ENCODE results near the gene SETDB1. TPM values are rescaled to one million over a fixed set of nuclear protein-coding genes. Genes with fewer than 3 reads are reported as not detected.

The SETDB1 gene
- total and polyA plus RNA-seq, 3 donors from 2014 or later, result 85.9 to 90.6 (median 89.5) TPM

DNA sequence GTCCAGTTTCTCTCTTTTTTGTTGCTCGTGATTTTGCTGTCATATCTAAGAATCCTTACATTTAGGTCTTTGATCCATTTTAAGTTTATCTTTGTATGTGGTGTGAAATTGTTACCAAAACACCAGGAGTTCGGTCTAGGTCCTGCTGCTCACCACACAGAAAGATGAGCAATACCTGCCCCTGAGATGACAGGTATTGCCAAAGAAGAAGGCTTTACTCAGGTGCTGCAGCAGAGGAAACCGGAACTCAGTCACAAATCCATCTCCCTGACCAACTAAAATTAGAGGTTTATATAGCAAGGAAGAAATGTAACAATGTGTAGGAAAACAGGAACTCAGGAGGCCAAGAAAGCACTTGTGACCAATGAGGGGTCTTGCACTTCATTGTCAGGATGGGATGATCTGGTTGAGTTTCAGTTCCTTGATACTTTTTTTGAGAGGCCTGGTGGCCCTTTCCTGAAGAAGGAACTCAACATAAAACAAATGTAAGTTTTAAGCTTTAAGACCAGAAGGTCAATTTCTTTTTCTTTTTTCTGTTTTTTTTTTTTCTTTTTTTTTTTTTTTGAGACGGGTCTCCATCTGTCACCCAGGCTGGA is 16.5 kb upstream of the SETDB1 start:
- intact Hi-C loops (cut with DNase I; ENCODE audit: low total_unique reads), result no loop called here
- no peaks in the 10 kb centered on the region for H3K27me3 ChIP-seq
- H3K4me3 ChIP-seq, result no peak overlapping the region
- no peaks in the 10 kb centered on the region for H3K4me1 ChIP-seq
- 83 to 95% methylated on average over 4 of the region's 4 CpGs for WGBS, 2 donors
- no peaks in the 10 kb centered on the region for H3K36me3 ChIP-seq (ENCODE audit: low read depth, missing control alignments)
- no peak for DNase-seq
- no peaks in the 10 kb centered on the region for H3K9me3 ChIP-seq
- H3K27ac ChIP-seq, result no peak overlapping the region
- TF ChIP-seq, protein P1, sequence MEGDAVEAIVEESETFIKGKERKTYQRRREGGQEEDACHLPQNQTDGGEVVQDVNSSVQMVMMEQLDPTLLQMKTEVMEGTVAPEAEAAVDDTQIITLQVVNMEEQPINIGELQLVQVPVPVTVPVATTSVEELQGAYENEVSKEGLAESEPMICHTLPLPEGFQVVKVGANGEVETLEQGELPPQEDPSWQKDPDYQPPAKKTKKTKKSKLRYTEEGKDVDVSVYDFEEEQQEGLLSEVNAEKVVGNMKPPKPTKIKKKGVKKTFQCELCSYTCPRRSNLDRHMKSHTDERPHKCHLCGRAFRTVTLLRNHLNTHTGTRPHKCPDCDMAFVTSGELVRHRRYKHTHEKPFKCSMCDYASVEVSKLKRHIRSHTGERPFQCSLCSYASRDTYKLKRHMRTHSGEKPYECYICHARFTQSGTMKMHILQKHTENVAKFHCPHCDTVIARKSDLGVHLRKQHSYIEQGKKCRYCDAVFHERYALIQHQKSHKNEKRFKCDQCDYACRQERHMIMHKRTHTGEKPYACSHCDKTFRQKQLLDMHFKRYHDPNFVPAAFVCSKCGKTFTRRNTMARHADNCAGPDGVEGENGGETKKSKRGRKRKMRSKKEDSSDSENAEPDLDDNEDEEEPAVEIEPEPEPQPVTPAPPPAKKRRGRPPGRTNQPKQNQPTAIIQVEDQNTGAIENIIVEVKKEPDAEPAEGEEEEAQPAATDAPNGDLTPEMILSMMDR (IDR thresholded peaks at IDR 0.05), result no peak
- no peak for TF ChIP-seq POLR2A (IDR thresholded peaks at IDR 0.05)

DNA sequence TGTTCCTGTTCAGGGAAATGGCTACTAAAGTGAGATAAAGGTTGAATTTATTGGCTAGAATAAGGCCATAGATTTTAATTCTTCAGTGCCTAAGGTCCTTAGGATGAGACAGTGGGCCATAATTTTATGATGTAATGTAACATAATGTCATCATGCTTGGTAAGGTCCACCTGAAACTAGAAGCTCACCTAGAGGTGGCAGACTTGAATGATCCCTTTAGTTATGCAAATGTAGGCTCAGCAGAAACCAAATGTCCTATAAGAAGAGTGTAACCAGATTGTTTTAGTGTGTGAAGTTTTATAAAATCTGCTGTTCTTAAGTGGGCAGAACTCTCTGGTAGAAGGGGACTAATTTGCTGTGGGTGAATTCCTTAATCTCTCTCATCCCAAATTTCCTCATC is 13.5 kb upstream of the SETDB1 start:
- Histone ChIP-seq H3K36me3 (ENCODE audit: low read depth, missing control alignments) (no peaks in the 10 kb centered on the region), H3K9me3 (no peaks in the 10 kb centered on the region), H3K4me3 (no peak overlapping the region), H3K27ac (no peak overlapping the region), H3K27me3 (no peaks in the 10 kb centered on the region), H3K4me1 (no peaks in the 10 kb centered on the region)
- DNase-seq, result no peak
- TF ChIP-seq, protein P1 (IDR thresholded peaks at IDR 0.05), result no peak
- no peak for TF ChIP-seq POLR2A (IDR thresholded peaks at IDR 0.05)
- intact Hi-C loops (cut with DNase I; ENCODE audit: low total_unique reads), result no loop called here

DNA sequence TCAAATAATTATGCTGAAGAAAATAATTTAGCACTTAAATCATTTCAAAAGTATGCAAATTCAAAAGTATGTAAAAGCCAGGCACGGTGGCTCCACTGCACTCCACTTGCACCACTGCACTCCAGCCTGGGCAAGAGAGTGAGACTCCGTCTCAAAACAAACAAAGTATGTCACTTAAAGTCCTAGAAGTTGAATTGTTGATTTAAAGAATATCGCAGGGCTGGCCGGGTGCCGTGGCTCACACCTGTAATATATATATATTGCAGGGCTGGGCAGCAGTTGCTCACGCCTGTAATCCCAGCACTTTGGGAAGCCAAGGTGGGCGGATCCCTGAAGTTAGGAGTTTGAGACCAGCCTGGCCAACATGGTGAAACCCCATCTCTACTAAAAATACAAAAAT is 8.8 kb upstream of the SETDB1 start:
- WGBS, 2 donors, result 87 to 91% methylated on average over 7 of the region's 7 CpGs

DNA sequence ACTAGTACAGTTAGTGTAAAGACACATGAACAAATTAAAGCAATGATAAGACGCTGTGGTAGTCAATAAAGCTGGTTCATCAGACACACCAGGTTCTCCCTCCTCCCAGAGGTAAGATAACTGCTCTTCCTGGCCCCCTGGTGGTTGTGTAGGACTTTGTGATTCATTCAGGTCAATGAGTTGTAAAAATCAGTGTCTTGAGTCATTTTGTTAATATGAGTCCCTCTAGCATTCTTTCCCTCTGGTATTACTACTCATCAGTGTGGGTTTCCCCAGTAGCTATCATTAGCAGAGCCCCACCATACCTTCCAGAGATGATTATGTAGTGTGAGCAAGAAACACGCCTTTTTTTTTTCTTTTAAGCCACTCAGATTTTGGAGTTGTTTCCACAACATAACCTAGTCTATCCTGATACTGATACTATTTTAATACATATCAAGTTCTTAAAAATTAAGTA is 3.6 kb upstream of the SETDB1 start:
- intact Hi-C loops (cut with DNase I; ENCODE audit: low total_unique reads), result no loop called here
- H3K9me3 ChIP-seq, result no peaks in the 10 kb centered on the region
- H3K4me3 ChIP-seq, result no peak overlapping the region
- peak; percentile 86 for DNase-seq
- no peaks in the 10 kb centered on the region for H3K36me3 ChIP-seq (ENCODE audit: low read depth, missing control alignments)
- no peak for TF ChIP-seq POLR2A (IDR thresholded peaks at IDR 0.05)
- TF ChIP-seq, protein P1 (IDR thresholded peaks at IDR 0.05), result peak; percentile 60 to 81 (median 76)
- H3K27me3 ChIP-seq, result no peaks in the 10 kb centered on the region
- peaks cover 7% of the 10 kb centered on the region for H3K4me1 ChIP-seq
- WGBS, 2 donors, result 50 to 60% methylated on average over 2 of the region's 2 CpGs
- no peak overlapping the region for H3K27ac ChIP-seq

More for the DNA sequence above, 8.8 kb upstream of the SETDB1 start:
- H3K27ac ChIP-seq, result no peak overlapping the region
- H3K9me3 ChIP-seq, result no peaks in the 10 kb centered on the region
- no peaks in the 10 kb centered on the region for H3K4me1 ChIP-seq
- H3K36me3 ChIP-seq (ENCODE audit: low read depth, missing control alignments), result no peaks in the 10 kb centered on the region
- intact Hi-C loops (cut with DNase I; ENCODE audit: low total_unique reads), result no loop called here
- TF ChIP-seq POLR2A (IDR thresholded peaks at IDR 0.05), result no peak
- H3K4me3 ChIP-seq, result no peak overlapping the region
- H3K27me3 ChIP-seq, result no peaks in the 10 kb centered on the region
- DNase-seq, result no peak

DNA sequence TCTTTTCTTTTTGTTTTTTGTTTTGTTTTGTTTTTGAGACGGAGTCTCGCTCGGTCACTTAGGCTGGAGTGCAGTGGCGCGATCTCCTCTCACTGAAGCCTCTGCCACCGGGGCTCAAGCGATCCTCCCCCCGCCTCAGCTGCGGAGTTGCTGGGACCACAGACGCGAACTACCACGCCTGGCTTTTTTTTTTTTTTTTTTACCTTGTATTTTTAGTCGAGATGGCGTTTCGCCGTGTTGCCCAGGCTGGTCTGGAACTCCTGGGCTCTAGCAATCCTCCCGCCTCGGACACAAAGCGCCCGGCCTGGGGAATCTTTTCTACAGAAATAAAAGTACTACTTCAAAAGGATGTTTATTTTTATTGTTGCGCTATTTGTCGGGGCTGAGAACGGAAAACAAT is 1.1 kb upstream of the SETDB1 start:
- intact Hi-C loops (cut with DNase I; ENCODE audit: low total_unique reads), result no loop called here
- H3K27ac ChIP-seq, result peak overlapping the region in 1 of 2 donors; percentile 92
- H3K4me3 ChIP-seq, result peak overlapping the region; percentile 98 to 99
- TF ChIP-seq, protein P1 (IDR thresholded peaks at IDR 0.05), result no peak
- no peak for TF ChIP-seq POLR2A (IDR thresholded peaks at IDR 0.05)
- peak; percentile 33 for DNase-seq
- H3K27me3 ChIP-seq, result no peaks in the 10 kb centered on the region
- H3K9me3 ChIP-seq, result no peaks in the 10 kb centered on the region
- H3K4me1 ChIP-seq, result peaks cover 7% of the 10 kb centered on the region
- no peaks in the 10 kb centered on the region for H3K36me3 ChIP-seq (ENCODE audit: low read depth, missing control alignments)
- 54 to 70% methylated on average over 23 of the region's 23 CpGs for WGBS, 2 donors
